ENCODE results near the gene GALNTL6.

Gene GALNTL6

GRCh38 chr4:172553216-172553615 lies 740.0 kb downstream of the GALNTL6 start:
- no peak for DNase-seq (ENCODE audit: low spot score)

- DNase-seq (ENCODE audit: low spot score): no peak
Measured at GRCh38 chr4:172554588-172554987, 741.4 kb downstream of the GALNTL6 start.

GRCh38 chr4:172555725-172556124 lies 742.5 kb downstream of the GALNTL6 start:
- DNase-seq (ENCODE audit: low spot score): no peak

- DNase-seq (ENCODE audit: low spot score): no peak
Measured at GRCh38 chr4:172573899-172574298, 760.7 kb downstream of the GALNTL6 start.

GRCh38 chr4:172578712-172579111 lies 765.5 kb downstream of the GALNTL6 start:
- no peak for DNase-seq (ENCODE audit: low spot score)

- DNase-seq (ENCODE audit: low spot score): no peak
Measured at GRCh38 chr4:172584816-172585215, 771.6 kb downstream of the GALNTL6 start.

- no peak for DNase-seq (ENCODE audit: low spot score)
Measured at GRCh38 chr4:172596206-172596605, 783.0 kb downstream of the GALNTL6 start.

- no peak for DNase-seq (ENCODE audit: low spot score)
Measured at GRCh38 chr4:172599554-172599953, 786.4 kb downstream of the GALNTL6 start.

GRCh38 chr4:172601195-172601594 lies 788.0 kb downstream of the GALNTL6 start:
- DNase-seq (ENCODE audit: low spot score): peak; percentile 19

GRCh38 chr4:172619218-172619617 lies 806.0 kb downstream of the GALNTL6 start:
- DNase-seq (ENCODE audit: low spot score): no peak

GRCh38 chr4:172619798-172620197 lies 806.6 kb downstream of the GALNTL6 start:
- DNase-seq (ENCODE audit: low spot score): no peak

GRCh38 chr4:172628263-172628662 lies 815.1 kb downstream of the GALNTL6 start:
- DNase-seq (ENCODE audit: low spot score): no peak

- DNase-seq (ENCODE audit: low spot score): no peak
Measured at GRCh38 chr4:172630280-172630679, 817.1 kb downstream of the GALNTL6 start.

GRCh38 chr4:172631832-172632231 lies 818.6 kb downstream of the GALNTL6 start:
- DNase-seq (ENCODE audit: low spot score): no peak

- no peak for DNase-seq (ENCODE audit: low spot score)
Measured at GRCh38 chr4:172648471-172648870, 835.3 kb downstream of the GALNTL6 start.

- DNase-seq (ENCODE audit: low spot score): no peak
Measured at GRCh38 chr4:172649143-172649542, 835.9 kb downstream of the GALNTL6 start.

- DNase-seq (ENCODE audit: low spot score): no peak
Measured at GRCh38 chr4:172650758-172651530, 837.7 kb downstream of the GALNTL6 start.

- no peak for DNase-seq (ENCODE audit: low spot score)
Measured at GRCh38 chr4:172651961-172652360, 838.8 kb downstream of the GALNTL6 start.

GRCh38 chr4:172652369-172652768 lies 839.2 kb downstream of the GALNTL6 start:
- no peak for DNase-seq (ENCODE audit: low spot score)

GRCh38 chr4:172653676-172654075 lies 840.5 kb downstream of the GALNTL6 start:
- DNase-seq (ENCODE audit: low spot score): no peak

- DNase-seq (ENCODE audit: low spot score): no peak
Measured at GRCh38 chr4:172654457-172654856, 841.3 kb downstream of the GALNTL6 start.

GRCh38 chr4:172656055-172656454 lies 842.9 kb downstream of the GALNTL6 start:
- DNase-seq (ENCODE audit: low spot score): no peak

- no peak for DNase-seq (ENCODE audit: low spot score)
Measured at GRCh38 chr4:172657081-172657480, 843.9 kb downstream of the GALNTL6 start.

- no peak for DNase-seq (ENCODE audit: low spot score)
Measured at GRCh38 chr4:172660251-172660650, 847.0 kb downstream of the GALNTL6 start.

Measured in iPS-NIHi11 (cell line).